Left renal pelvis (tissue), 4 donors: Measurements from ENCODE around the gene ACTG2. TPM values are rescaled to one million over a fixed set of nuclear protein-coding genes. Genes with fewer than 3 reads are reported as not detected.
"Not testable (repeated sequence)": the region's sequence is repeated elsewhere in the genome, so short reads cannot be mapped to it uniquely, and the experiment has no call there.

Experiments
- DNase-seq, 4 donors: peaks; one replicate each; pipeline ENCODE4 v3.0.0-alpha.2; 2013; ENCODE audit warnings: low read depth in 4 of 4, low spot score in 3 of 4
- polyA plus RNA-seq, 4 donors: library from polyadenylated mRNA; unstranded; fragments of 120-200 nt; gene quantifications; one replicate each; pipeline ENCODE4 v1.2.1, GENCODE V29; 2013; ENCODE audit not compliant: insufficient read length in 4 of 4

The ACTG2 gene
- 1 to 10 TPM in 3 of 4 donors, under 1 TPM in 1; 0.64 to 2.3 (median 1.7) TPM for polyA plus RNA-seq

GRCh38 chr2:73892631-73893329, at the start of gene ACTG2:
TSS of gene ACTG2 (plus strand) at chr2:73893008. CDS start at chr2:73901312, 8,304 bp downstream.
- no peak for DNase-seq

GRCh38 chr2:73844087-73844486, 48.7 kb upstream of the ACTG2 start:
- no peak for DNase-seq

DNA sequence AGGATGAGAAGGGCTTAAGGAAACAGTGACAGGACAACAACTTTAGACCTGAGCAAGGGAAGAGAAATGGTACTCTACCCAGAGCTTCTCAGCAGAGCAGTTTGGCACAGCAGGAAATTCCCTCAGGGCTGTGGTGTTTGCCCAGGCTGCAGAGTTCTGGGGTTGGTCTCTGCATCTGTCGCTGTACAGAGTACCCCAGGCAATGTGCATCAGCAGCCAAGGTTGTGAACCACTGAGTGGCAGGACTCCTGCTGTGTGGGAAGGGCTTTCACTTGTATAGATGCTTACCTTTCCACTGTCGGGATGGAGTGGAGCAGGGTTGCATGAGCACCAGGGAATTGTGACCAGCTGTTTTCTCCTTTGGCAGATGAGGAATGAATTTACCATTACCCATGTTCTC, 42.8 kb upstream of the ACTG2 start:
- DNase-seq, result no peak

DNA sequence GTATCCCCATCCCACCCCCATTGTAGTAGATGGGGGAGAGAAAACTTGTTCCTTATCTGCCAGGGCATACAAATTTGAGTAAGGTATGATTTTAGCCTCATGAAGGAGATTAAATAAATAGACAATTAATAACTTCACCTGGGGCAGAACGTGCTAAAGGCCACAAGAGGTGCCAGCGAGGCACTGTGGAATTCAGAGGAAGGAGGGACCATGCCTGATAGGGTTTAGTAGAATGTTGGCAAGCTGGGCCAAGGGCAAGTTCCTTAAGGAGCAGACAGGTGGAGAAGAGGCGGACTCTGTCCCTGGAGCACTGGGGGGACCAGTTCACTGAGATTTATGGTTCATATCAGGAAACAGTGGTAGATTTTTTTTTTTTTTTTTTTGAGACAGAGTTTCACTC, 41.5 kb upstream of the ACTG2 start:
- no peak for DNase-seq

- DNase-seq, result no peak
These were observed 40.8 kb upstream of the ACTG2 start for GRCh38 chr2:73852020-73852419.

DNA sequence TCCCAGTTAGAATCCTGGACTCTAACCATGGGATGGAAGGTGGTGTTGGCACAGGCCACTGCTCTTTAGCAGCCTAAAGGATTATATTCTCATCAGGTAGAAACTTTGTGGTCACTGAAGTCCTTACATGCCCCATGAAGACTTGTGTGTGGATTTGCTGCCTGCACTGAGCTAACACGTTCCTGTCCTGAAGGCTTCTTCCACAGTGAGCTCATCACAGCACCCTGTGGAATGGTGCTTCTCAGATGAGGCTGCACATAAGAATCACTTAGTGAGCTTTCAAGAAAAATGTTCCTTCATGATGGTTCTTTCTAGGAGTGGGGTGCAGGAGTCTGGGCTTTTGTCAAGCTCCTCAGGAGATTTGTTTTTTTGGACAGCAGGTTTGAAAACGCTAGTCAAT, 37.3 kb upstream of the ACTG2 start:
- DNase-seq, result no peak

- no peak for DNase-seq
These were observed 36.6 kb upstream of the ACTG2 start for GRCh38 chr2:73856214-73856613.

DNA sequence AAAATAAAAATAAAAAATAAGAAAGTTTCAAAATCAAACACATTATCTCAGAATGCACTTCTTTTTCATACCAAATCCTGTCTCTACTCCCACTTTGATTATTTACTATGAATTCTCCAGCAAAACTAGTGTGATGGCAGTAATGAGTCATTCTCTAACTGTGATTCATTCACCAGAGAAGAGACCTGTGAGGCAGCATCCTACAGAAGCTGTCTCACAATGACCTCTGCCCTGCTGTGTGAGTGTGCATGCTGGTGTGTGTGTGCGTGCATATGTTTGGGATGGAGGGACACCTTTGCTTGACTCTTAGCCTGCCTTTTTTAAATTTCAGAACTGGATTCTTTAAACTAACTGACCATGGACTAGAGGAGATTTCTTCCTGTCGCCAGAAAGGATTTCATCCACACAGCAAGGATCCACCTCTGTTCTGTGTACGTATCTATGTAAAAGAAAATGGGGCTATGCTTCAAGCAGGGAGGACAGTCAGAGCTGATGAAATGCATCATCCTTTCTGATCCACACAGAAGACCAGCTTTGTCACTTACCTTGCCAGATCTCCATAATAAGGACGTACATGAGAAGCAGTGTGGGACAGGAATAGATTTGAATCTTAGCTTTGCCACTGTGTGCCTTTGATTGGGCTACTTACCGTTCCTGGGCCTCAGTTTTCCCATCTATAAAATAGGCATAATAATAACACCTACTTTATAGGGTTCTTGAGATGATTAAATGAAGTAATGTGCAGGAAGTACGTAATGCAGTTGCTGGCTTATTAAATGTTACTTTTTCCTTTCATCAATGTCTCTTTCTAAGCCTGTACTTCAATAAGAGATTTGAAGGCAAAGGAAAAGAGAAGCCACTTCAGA, 32.9 kb upstream of the ACTG2 start:
- DNase-seq, result no peak

- no peak for DNase-seq
These were observed 29.8 kb upstream of the ACTG2 start for GRCh38 chr2:73862987-73863386.

GRCh38 chr2:73868204-73868978, 24.4 kb upstream of the ACTG2 start:
- DNase-seq, result no peak

DNA sequence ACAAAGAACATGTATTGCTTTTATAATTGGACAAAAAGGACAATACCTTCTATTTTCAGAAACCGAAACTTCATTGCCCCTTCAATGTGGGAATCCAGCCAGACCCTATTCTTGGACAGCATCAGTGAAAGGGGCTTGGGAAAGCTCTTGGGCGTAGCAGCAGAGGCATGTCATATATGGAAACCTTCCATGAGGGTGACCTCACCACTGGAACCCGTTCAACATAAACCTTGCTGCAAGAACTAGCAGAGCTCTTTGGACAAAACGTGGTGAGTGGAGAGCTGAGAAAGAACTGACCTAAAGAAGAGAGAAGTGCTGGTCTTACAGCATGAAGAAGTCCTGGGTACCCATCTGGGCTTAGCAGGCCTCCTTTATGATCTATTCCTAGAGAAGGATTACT, 22.7 kb upstream of the ACTG2 start:
- DNase-seq, result peak in 2 of 4 donors; percentile 6 to 8

DNA sequence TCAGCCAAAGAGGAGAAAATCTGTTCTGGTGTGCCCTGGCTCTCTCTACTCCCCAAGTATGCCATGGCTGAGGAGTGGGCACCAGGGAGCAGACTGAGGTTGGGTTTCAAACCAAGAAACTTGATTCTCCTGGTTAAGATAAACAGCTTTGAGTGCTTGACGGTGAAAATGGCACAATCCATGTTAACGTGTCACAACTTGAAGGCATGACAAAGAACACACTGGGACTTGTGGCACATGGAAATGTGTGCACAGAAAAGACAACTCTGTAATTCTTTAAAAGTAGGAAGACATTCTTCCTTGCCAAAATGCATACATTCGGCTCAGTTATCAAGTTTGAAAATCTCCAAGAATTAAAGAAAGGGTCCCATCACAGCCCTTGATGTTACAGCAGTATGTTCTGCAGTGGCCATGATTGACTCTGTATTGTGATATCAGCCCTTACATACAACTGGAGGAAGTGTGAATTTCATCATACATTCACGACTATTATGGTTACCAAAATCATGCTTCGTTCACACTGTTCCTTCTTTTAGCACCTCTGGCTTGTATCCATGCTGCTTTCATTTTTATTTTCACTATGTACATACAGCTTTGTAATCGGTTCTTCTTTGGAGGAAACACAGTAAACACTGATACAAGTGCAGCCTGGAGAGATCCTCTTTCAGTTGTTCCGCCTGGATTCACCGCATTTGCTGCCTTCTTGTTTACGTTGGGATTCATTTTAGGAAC, 15.6 kb upstream of the ACTG2 start:
- no peak for DNase-seq

GRCh38 chr2:73877984-73878383, 14.8 kb upstream of the ACTG2 start:
- not testable (repeated sequence) for DNase-seq

DNA sequence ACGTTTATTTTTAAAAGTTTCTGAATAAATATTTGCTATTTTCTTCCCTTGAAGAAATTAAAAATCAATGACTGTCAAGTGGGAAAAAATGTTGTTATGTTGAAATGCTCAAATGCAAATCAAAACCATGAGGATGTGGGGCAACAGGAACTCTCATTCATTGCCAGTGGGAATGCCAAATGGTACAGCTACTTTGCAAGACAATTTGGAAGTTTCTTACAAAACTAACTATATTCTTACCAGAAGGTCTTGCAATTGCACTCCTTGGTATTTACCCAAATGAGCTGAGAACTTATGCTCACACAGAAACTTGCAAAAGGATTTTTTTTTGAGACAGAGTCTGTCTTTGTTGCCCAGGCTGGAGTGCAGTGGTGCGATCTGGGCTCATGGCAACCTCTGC, 7.4 kb upstream of the ACTG2 start:
- no peak for DNase-seq

- DNase-seq, result no peak
These were observed 6.5 kb upstream of the ACTG2 start for GRCh38 chr2:73886357-73886756.

GRCh38 chr2:73887596-73888353, 5.0 kb upstream of the ACTG2 start:
- DNase-seq, result not testable (repeated sequence)

DNA sequence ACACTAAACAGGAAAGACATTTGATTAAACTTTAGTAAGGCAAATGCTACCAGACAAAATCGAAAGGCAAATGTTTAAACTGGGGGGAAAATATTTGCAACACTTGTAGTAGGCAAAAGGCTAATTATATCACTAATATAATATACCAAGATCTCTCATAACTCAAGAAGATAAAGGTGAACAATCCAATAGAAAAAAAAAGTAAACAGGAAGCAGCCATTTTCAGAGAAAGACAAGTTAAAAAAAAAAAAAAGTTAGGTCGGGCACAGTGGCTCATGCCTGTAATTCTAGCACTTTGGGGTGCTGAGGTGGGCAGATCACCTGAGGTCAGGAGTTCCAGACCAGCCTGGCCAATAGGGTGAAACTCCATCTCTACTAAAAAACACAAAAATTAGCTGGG, 4.4 kb upstream of the ACTG2 start:
- DNase-seq, result no peak

- no peak for DNase-seq
These were observed 3.6 kb upstream of the ACTG2 start for GRCh38 chr2:73889206-73889605.

- no peak for DNase-seq
These were observed 2.3 kb upstream of the ACTG2 start for GRCh38 chr2:73890301-73891092.
